ENCODE measurements around the gene ABCD1.

DNA sequence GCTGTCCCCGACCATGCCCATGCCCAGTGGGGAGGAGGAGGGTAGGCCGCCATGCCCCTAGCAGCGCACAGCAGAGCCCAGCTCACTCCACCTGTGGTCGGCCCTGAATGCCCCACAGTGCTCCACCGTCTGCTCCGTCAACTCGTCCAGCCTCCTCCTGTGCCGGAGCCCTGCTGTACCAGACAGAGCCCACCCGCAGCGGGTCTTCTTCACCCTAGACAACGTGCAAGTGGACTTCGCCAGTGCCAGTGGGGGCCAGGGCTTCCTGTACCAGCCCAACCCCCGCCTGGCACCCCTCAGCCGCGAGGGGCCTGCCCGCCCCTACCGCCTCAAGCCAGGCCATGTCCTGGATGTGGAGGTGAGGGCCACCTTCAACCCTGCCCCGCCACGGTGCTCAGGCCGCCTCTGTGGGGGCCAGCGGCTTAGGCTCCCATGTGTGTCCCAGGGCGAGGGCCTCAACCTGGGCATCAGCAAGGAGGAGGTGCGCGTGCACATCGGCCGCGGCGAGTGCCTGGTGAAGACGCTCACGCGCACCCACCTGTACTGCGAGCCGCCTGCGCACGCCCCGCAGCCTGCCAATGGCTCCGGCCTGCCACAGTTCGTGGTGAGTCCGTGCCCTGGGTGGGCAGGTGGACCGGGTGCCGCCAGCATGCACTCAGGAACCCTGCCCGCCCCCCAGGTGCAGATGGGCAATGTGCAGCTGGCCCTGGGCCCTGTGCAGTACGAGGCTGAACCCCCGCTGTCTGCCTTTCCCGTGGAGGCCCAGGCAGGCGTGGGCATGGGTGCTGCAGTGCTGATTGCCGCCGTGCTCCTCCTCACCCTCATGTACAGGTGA lies 49.3 kb downstream of the ABCD1 start:
- TF ChIP-seq, protein P1, sequence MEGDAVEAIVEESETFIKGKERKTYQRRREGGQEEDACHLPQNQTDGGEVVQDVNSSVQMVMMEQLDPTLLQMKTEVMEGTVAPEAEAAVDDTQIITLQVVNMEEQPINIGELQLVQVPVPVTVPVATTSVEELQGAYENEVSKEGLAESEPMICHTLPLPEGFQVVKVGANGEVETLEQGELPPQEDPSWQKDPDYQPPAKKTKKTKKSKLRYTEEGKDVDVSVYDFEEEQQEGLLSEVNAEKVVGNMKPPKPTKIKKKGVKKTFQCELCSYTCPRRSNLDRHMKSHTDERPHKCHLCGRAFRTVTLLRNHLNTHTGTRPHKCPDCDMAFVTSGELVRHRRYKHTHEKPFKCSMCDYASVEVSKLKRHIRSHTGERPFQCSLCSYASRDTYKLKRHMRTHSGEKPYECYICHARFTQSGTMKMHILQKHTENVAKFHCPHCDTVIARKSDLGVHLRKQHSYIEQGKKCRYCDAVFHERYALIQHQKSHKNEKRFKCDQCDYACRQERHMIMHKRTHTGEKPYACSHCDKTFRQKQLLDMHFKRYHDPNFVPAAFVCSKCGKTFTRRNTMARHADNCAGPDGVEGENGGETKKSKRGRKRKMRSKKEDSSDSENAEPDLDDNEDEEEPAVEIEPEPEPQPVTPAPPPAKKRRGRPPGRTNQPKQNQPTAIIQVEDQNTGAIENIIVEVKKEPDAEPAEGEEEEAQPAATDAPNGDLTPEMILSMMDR (IDR thresholded peaks at IDR 0.05; ENCODE audit: low read length): no peak
- TF ChIP-seq EZH2 (IDR thresholded peaks at IDR 0.05; ENCODE audit: borderline replicate concordance, low read length): no peak

Measured in OCI-LY1 (cell line).